ENCODE results near the gene IPCEF1.

- TF ChIP-seq CTCF (IDR thresholded peaks at IDR 0.05; ENCODE audit: poor library complexity) (no peak), EZH2 (IDR thresholded peaks at IDR 0.05; ENCODE audit: borderline replicate concordance) (no peak)
Observed at GRCh38 chr6:154320181-154320580, 36.4 kb downstream of the IPCEF1 start.
